Central memory CD8-positive, alpha-beta T cell (primary cell): Measurements from ENCODE around the gene VSIG10L2.

Source experiments
- ATAC-seq: fragments of 150-1000 bp; cut with Tn5 transposase; replicated peaks from 2 replicates; pipeline ENCODE4 v1.10.0; 2022; ENCODE audit warnings: mild to moderate bottlenecking, moderate FRiP score, moderate number of reproducible peaks; ENCODE audit not compliant: poor library complexity, severe bottlenecking; ENCODE audit errors: extremely low read depth
- DNase-seq, 2 donors: peaks; one replicate each; pipeline ENCODE4 v3.0.0; 2021; ENCODE audit warnings: low spot score in 2 of 2
- H3K27ac Mint-ChIP-seq: one replicate; pipeline ENCODE4 v1.8.0; 2022; ENCODE audit warnings: low read depth, mild to moderate bottlenecking, moderate library complexity, mixed read lengths
- H3K27me3 Mint-ChIP-seq: one replicate; pipeline ENCODE4 v1.8.0; 2022; ENCODE audit warnings: mixed read lengths
- H3K36me3 Mint-ChIP-seq: one replicate; pipeline ENCODE4 v1.8.0; 2022; ENCODE audit warnings: mild to moderate bottlenecking, moderate library complexity, mixed read lengths; ENCODE audit not compliant: insufficient read depth
- H3K4me1 Mint-ChIP-seq: one replicate; pipeline ENCODE4 v1.8.0; 2022; ENCODE audit warnings: mixed read lengths
- H3K4me3 Mint-ChIP-seq: one replicate; pipeline ENCODE4 v1.8.0; 2022; ENCODE audit warnings: mild to moderate bottlenecking, moderate library complexity, mixed read lengths
- H3K9me3 Mint-ChIP-seq: one replicate; pipeline ENCODE4 v1.8.0; 2022; ENCODE audit warnings: mixed read lengths

VSIG10L2 gene

GRCh38 chr11:125933030-125933813 lies 12.6 kb upstream of the VSIG10L2 start:
- no peaks in the 10 kb centered on the region for H3K36me3 Mint-ChIP-seq
- peaks cover 29% of the 10 kb centered on the region for H3K27me3 Mint-ChIP-seq
- H3K4me3 Mint-ChIP-seq = no peak overlapping the region
- H3K27ac Mint-ChIP-seq = no peak overlapping the region
- ATAC-seq (no peak), DNase-seq (no peak)
- no peaks in the 10 kb centered on the region for H3K4me1 Mint-ChIP-seq
- no peaks in the 10 kb centered on the region for H3K9me3 Mint-ChIP-seq

DNA sequence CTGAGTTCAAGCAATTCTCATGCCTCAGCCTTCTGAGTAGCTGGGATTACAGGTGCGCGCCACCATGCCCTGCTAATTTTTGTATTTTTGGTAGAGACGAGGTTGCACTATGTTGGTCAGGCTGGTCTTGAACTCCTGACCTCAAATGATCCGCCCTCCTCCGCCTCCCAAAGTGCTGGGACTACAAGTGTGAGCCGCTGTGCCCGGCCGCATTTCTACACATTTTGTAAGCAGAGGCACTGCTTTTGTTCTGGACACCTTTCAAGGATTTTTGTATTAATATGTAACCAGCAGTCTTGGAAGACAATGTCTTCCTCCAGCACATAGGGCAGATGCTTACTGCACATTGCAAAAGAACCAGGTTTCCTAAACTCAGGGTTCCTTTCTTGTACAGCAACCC lies 11.4 kb upstream of the VSIG10L2 start:
- no peak overlapping the region for H3K27ac Mint-ChIP-seq
- no peaks in the 10 kb centered on the region for H3K4me1 Mint-ChIP-seq

GRCh38 chr11:125935056-125935455 lies 10.8 kb upstream of the VSIG10L2 start:
- peaks cover 17% of the 10 kb centered on the region for H3K27me3 Mint-ChIP-seq
- no peak overlapping the region for H3K27ac Mint-ChIP-seq
- no peak overlapping the region for H3K4me3 Mint-ChIP-seq
- DNase-seq (no peak), ATAC-seq (no peak)
- no peaks in the 10 kb centered on the region for H3K4me1 Mint-ChIP-seq
- H3K36me3 Mint-ChIP-seq = no peaks in the 10 kb centered on the region
- H3K9me3 Mint-ChIP-seq = no peaks in the 10 kb centered on the region

More for the DNA sequence above, 11.4 kb upstream of the VSIG10L2 start:
- ATAC-seq (no peak), DNase-seq (no peak)
- Mint-ChIP-seq H3K9me3 (no peaks in the 10 kb centered on the region), H3K4me3 (no peak overlapping the region), H3K36me3 (no peaks in the 10 kb centered on the region), H3K27me3 (peaks cover 23% of the 10 kb centered on the region)

- no peak overlapping the region for H3K27ac Mint-ChIP-seq
- peaks cover 14% of the 10 kb centered on the region for H3K27me3 Mint-ChIP-seq
- no peaks in the 10 kb centered on the region for H3K9me3 Mint-ChIP-seq
- no peaks in the 10 kb centered on the region for H3K4me1 Mint-ChIP-seq
- H3K36me3 Mint-ChIP-seq = no peaks in the 10 kb centered on the region
- DNase-seq = no peak
- H3K4me3 Mint-ChIP-seq = no peak overlapping the region
- no peak for ATAC-seq
Observed at GRCh38 chr11:125935618-125936199, 10.1 kb upstream of the VSIG10L2 start.

GRCh38 chr11:125938418-125938817 lies 7.4 kb upstream of the VSIG10L2 start:
- H3K4me3 Mint-ChIP-seq = no peak overlapping the region
- H3K36me3 Mint-ChIP-seq = no peaks in the 10 kb centered on the region
- H3K4me1 Mint-ChIP-seq = peaks cover 8% of the 10 kb centered on the region
- H3K27me3 Mint-ChIP-seq = no peaks in the 10 kb centered on the region
- no peak overlapping the region for H3K27ac Mint-ChIP-seq
- no peak for ATAC-seq
- H3K9me3 Mint-ChIP-seq = no peaks in the 10 kb centered on the region
- DNase-seq = no peak

DNA sequence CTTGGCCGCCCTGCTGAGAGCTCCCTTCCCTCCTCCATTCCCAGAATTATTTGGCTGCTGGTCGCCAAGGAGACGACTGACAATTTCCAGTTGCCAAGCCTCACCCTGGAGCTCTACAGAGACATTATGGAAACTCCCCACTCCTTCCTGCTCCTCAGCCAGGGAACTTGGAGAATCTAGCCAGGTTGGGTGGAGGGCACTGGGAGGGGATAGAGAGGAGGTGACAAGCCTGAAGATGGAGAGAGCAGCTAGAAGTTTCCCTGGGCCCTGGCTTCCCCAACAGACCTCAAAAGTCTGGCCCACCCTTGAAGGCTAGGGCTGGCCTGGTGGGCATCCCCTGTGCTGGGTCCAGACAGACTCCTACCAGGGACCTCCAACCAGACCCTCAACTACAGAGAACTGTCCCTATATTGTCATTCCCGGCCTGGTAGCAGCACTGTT lies 6.7 kb upstream of the VSIG10L2 start:
- no peaks in the 10 kb centered on the region for H3K36me3 Mint-ChIP-seq
- no peak overlapping the region for H3K4me3 Mint-ChIP-seq
- H3K27me3 Mint-ChIP-seq = peaks cover 6% of the 10 kb centered on the region

GRCh38 chr11:125940145-125940544 lies 5.7 kb upstream of the VSIG10L2 start:
- Mint-ChIP-seq H3K36me3 (no peaks in the 10 kb centered on the region), H3K9me3 (no peaks in the 10 kb centered on the region), H3K27me3 (peaks cover 15% of the 10 kb centered on the region), H3K4me3 (no peak overlapping the region), H3K4me1 (peaks cover 8% of the 10 kb centered on the region), H3K27ac (no peak overlapping the region)
- ATAC-seq = no peak
- DNase-seq = no peak

More for the DNA sequence above, 6.7 kb upstream of the VSIG10L2 start:
- no peaks in the 10 kb centered on the region for H3K9me3 Mint-ChIP-seq
- peaks cover 8% of the 10 kb centered on the region for H3K4me1 Mint-ChIP-seq
- H3K27ac Mint-ChIP-seq = no peak overlapping the region
- DNase-seq (no peak), ATAC-seq (no peak)

GRCh38 chr11:125941267-125941618 lies 4.6 kb upstream of the VSIG10L2 start:
- ATAC-seq (no peak), DNase-seq (no peak)
- peaks cover 8% of the 10 kb centered on the region for H3K4me1 Mint-ChIP-seq
- peaks cover 15% of the 10 kb centered on the region for H3K27me3 Mint-ChIP-seq
- no peak overlapping the region for H3K27ac Mint-ChIP-seq
- H3K9me3 Mint-ChIP-seq = no peaks in the 10 kb centered on the region
- no peak overlapping the region for H3K4me3 Mint-ChIP-seq
- no peaks in the 10 kb centered on the region for H3K36me3 Mint-ChIP-seq

GRCh38 chr11:125941619-125942611 lies 3.9 kb upstream of the VSIG10L2 start:
- no peaks in the 10 kb centered on the region for H3K9me3 Mint-ChIP-seq
- H3K27me3 Mint-ChIP-seq = peaks cover 15% of the 10 kb centered on the region
- H3K4me3 Mint-ChIP-seq = no peak overlapping the region
- no peak overlapping the region for H3K27ac Mint-ChIP-seq
- H3K36me3 Mint-ChIP-seq = no peaks in the 10 kb centered on the region
- DNase-seq (no peak), ATAC-seq (peak; percentile 36)
- H3K4me1 Mint-ChIP-seq = peaks cover 8% of the 10 kb centered on the region

DNA sequence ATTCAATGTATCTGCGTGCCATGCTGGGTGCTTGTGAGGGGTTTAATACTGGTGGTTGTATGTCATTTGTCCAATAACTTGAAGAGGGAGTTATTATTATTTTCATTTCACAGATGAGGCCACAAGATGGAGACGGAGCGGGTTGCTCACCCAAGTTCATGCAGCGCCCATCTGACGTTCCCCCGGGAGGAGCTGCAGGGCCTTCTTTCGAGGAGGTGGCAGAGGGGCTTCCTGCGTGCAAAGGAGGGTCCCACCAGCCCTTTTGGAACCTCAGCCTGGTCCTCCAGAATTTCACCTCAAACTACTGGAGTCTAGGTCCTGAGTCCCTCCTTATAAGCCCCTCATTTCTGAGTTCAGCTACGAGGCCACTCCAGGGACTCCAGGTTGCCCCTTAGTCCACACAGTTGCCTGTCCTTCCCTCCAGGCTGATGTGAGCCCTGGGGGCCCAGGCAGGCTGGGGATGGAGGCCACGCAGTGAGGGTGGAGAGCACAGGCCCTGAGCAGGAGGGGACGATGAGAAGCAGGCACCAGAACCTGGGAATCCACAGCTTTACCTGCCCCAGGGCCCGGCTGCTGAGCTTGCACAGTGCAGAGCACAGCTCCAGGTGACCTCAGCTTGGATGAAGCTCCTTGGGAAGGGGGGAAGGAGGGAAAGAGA lies 2.9 kb upstream of the VSIG10L2 start:
- Mint-ChIP-seq H3K27me3 (peaks cover 15% of the 10 kb centered on the region), H3K36me3 (no peaks in the 10 kb centered on the region), H3K4me3 (no peak overlapping the region), H3K27ac (no peak overlapping the region), H3K9me3 (no peaks in the 10 kb centered on the region), H3K4me1 (peaks cover 8% of the 10 kb centered on the region)
- ATAC-seq (no peak), DNase-seq (no peak)

GRCh38 chr11:125943661-125944349 lies 2.0 kb upstream of the VSIG10L2 start:
- Mint-ChIP-seq H3K27ac (no peak overlapping the region), H3K4me3 (no peak overlapping the region), H3K9me3 (no peaks in the 10 kb centered on the region), H3K4me1 (peaks cover 8% of the 10 kb centered on the region), H3K27me3 (peaks cover 15% of the 10 kb centered on the region), H3K36me3 (peaks cover under 1% of the 10 kb centered on the region)
- ATAC-seq = no peak
- DNase-seq = no peak
